Mucosa of rectum (tissue), 2 donors: ENCODE results near the gene ASTN2.

Experiments used
- H3K27ac ChIP-seq, 2 donors: one replicate each; pipeline ENCODE4 v1.7.0; 2013; ENCODE audit warnings: inconsistent platforms in 2 of 2, low read depth in 2 of 2, low read length in 2 of 2
- H3K27me3 ChIP-seq, 2 donors: one replicate each; pipeline ENCODE4 v1.7.0; 2013; ENCODE audit warnings: low read length in 2 of 2; ENCODE audit not compliant: control insufficient read depth in 2 of 2, insufficient read depth in 2 of 2
- H3K36me3 ChIP-seq, 2 donors: one replicate each; pipeline ENCODE4 v1.7.0; 2013; ENCODE audit warnings: low read length in 2 of 2; ENCODE audit not compliant: control insufficient read depth in 2 of 2, insufficient read depth in 2 of 2
- H3K4me1 ChIP-seq, 2 donors: one replicate each; pipeline ENCODE4 v1.7.0; 2013; ENCODE audit warnings: low read length in 2 of 2, mild to moderate bottlenecking in 1 of 2; ENCODE audit not compliant: control insufficient read depth in 2 of 2, insufficient read depth in 2 of 2
- H3K4me3 ChIP-seq, 2 donors: one replicate each; pipeline ENCODE4 v1.7.0; 2013; ENCODE audit warnings: low read length in 2 of 2
- H3K9ac ChIP-seq, 2 donors: one replicate each; pipeline ENCODE4 v1.7.0; 2013; ENCODE audit warnings: low read length in 2 of 2, low read depth in 1 of 2, mild to moderate bottlenecking in 1 of 2
- H3K9me3 ChIP-seq, 2 donors: one replicate each; pipeline ENCODE4 v1.7.0; 2013; ENCODE audit warnings: low read length in 2 of 2; ENCODE audit not compliant: control insufficient read depth in 2 of 2
- donor health status: healthy.
- donor health status: Normal muscosa, but diverticular disease.

The ASTN2 gene

DNA sequence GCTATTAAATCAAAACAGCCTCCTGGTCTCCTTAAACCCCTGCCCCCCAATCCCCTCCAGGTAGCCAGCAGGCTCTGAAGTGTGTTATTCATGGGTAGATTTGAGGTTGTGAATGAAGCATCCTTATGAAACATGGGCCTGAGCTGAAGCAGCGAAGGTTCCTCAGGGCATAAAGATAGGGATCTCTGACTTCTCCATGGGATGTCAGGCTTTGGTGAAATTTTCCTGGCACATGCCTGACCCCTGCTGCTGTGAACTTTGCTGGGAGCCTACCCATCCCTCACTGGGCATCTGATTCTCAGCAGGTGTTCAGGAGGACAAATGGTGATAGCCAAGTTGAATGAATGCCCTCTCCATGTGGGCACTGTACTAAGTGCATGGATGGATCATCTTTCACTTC is 250.3 kb downstream of the ASTN2 start:
- Histone ChIP-seq H3K27ac (no peak overlapping the region), H3K27me3 (no peaks in the 10 kb centered on the region), H3K4me1 (no peaks in the 10 kb centered on the region), H3K9ac (no peak overlapping the region), H3K4me3 (no peak overlapping the region), H3K9me3 (no peaks in the 10 kb centered on the region), H3K36me3 (no peaks in the 10 kb centered on the region)

DNA sequence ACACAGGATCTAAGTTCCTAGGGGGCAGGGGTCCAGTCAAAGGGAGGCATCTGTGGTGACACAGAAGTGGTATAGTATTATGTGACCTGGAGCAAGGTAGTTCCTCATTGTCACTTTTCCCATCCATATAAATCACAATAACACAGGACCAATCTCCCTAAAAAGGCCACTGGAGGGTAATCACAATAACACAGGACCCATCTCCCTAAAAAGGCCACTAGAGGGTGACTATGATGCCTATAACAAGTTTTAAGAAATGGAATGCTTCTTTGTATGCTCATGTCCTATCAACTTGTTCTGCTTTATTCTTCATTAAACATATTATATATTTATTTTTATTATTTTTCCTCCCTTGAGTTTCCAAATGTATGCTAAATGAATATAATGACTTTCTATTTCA is 254.6 kb downstream of the ASTN2 start:
- H3K27me3 ChIP-seq = no peaks in the 10 kb centered on the region
- no peak overlapping the region for H3K9ac ChIP-seq
- H3K9me3 ChIP-seq = no peaks in the 10 kb centered on the region
- H3K36me3 ChIP-seq = no peaks in the 10 kb centered on the region
- no peaks in the 10 kb centered on the region for H3K4me1 ChIP-seq
- H3K4me3 ChIP-seq = no peak overlapping the region
- no peak overlapping the region for H3K27ac ChIP-seq

DNA sequence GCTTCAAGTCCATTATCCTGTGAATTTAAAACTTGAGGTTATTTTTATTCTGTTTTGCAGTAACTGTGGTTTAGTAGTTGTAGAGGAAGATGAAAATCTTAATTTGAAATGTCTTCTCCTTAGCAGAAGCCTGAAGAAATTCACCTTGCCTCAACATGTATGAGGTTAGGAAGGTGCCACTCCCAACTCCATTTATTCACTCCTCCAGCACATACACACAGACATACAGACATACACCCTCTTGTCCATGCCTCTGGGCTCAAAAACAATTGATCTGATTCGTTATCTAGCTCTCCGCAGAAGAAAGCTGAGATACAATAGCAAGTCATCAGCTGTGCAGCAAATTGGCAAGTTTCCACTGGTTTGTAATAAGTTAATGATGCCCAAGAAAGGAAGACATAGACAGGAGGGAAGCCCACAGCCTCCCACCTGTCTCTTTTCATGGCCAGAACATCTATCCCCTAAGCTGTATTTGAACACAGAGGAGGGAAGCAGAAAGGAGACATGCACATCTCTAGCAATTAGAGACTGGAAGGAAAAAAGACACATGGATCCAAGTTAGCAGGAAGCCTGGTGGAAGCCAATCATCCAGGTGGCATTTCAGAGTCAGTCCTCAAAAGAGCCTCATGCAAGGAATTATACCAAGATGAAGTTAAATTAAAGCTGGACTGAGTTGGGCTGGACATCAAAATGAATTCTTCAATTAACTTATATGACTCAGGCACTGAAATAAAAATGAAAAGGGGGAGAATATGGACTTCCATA is 257.9 kb downstream of the ASTN2 start:
- Histone ChIP-seq H3K36me3 (no peaks in the 10 kb centered on the region), H3K9ac (no peak overlapping the region), H3K4me1 (no peaks in the 10 kb centered on the region), H3K9me3 (no peaks in the 10 kb centered on the region), H3K27me3 (no peaks in the 10 kb centered on the region), H3K27ac (no peak overlapping the region), H3K4me3 (no peak overlapping the region)

DNA sequence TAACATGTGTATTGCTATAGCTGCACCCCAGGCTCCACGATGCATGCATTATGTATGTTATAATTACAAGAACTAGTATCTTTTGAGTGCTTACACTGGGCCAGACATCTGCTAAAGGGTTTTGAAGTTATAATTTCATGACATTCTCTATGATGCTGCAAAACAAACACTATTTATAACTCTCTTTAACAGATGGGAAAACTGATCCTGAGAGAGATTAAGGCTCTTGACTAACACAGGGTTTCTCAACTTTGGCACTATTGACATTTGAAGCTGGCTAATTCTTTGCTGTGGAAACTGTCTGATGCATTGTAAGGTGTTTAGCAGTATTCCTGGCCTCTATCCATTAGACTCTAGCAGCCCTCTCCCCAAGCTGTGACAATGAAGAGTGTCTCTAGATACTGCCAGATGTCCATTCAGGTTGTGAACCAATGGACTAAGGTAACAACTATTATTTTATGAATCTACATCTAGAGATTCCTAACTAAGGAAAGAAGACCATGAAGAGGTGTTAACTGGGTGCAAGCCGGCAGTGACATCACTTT is 258.6 kb downstream of the ASTN2 start:
- Histone ChIP-seq H3K27me3 (no peaks in the 10 kb centered on the region), H3K4me3 (no peak overlapping the region), H3K4me1 (no peaks in the 10 kb centered on the region), H3K27ac (no peak overlapping the region), H3K9me3 (no peaks in the 10 kb centered on the region), H3K9ac (no peak overlapping the region), H3K36me3 (no peaks in the 10 kb centered on the region)

DNA sequence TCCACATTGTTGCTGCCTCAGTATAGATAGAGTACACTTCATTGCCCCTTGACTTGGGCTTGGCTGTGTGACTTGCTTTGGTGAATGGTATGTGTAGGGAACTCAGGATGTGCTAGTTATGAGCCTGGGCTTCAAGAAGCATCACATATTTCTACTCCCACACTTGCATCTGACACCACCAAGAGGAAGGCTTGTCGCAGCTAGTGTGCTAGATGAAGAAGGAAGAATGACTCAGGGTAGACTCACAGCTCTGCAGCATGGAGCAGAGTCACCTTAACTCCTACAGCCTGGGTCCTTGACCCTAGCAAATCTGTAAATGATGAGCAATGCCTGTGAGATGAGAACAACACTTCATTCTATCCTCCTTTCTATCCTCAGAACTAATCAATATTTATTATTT is 261.8 kb downstream of the ASTN2 start:
- Histone ChIP-seq H3K27ac (no peak overlapping the region), H3K9ac (no peak overlapping the region), H3K4me3 (no peak overlapping the region), H3K27me3 (no peaks in the 10 kb centered on the region), H3K4me1 (no peaks in the 10 kb centered on the region), H3K36me3 (no peaks in the 10 kb centered on the region), H3K9me3 (no peaks in the 10 kb centered on the region)

DNA sequence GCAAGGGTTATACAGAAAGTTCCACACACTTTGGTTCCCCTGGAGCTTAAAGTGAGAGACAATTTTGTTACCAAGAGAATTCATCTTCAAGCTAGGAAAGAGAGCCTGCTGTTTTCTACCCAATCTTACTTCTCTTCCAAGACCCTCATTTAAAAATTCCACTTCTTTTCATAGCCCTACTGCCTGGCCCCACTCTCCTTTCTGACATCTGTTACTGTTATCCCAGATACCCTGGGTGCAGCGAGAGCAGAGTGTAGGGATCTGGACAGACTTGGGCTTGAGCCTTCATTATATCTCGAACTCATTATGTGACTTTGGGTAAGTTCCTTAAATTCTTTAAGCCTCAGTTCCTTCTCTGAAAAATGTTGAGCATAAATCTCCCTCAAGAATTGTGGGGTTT is 263.1 kb downstream of the ASTN2 start:
- Histone ChIP-seq H3K27me3 (no peaks in the 10 kb centered on the region), H3K9ac (no peak overlapping the region), H3K9me3 (no peaks in the 10 kb centered on the region), H3K4me1 (no peaks in the 10 kb centered on the region), H3K27ac (no peak overlapping the region), H3K4me3 (no peak overlapping the region), H3K36me3 (no peaks in the 10 kb centered on the region)

DNA sequence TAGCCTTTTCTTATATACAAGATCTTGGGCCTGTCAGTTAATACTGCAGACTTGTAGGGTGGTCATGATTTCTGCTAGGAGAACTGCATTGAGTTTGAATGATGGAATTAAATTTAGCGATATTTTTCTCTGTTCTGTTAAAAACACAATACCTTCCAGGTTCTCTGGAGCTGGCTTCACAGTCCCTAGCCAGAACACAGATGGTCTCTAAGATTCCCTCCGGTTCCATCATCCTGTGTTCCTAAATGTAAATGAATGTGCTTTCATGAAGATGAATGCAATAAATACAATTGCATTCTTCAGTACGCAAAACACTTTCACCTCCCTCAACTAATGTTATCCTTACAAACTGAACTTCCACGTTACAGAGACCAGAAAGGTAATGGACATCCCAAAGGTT is 264.9 kb downstream of the ASTN2 start:
- Histone ChIP-seq H3K36me3 (no peaks in the 10 kb centered on the region), H3K9ac (no peak overlapping the region), H3K27me3 (no peaks in the 10 kb centered on the region), H3K9me3 (no peaks in the 10 kb centered on the region), H3K27ac (no peak overlapping the region), H3K4me3 (no peak overlapping the region), H3K4me1 (no peaks in the 10 kb centered on the region)

DNA sequence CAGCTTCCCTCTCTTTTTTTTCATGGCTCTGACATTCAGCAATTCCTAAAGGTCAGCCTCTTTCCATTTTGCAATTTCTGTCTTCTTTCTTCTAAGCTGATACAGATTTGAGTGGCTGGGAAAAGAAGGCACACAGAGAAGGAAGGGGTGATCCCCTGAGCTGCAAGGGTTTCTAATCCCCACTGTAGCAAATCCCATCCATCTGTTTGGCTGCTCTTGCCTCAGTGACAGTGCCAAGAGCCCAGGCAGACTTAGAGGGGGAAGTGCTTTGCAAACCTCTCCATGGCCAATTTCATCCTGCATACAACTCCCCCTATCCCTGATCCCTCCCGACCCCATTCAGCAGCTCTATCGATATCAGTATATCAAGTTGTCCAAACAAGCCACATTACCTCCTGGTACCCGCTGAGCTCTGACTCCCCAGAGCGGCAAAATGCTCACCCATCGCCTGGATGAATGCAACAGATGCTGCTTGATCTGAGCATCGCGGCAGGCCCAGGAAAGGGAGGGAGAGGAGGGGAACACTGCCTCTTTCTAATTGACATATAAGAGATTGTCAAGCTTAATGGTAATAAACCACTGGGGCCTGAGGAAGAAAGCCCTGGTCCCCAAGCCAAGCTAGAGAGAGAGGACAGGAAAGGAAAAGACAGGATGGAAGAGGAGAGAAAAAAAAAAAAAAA is 268.9 kb downstream of the ASTN2 start:
- H3K27me3 ChIP-seq = no peaks in the 10 kb centered on the region
- H3K4me3 ChIP-seq = no peak overlapping the region
- no peak overlapping the region for H3K9ac ChIP-seq
- H3K4me1 ChIP-seq = no peaks in the 10 kb centered on the region
- H3K36me3 ChIP-seq = no peaks in the 10 kb centered on the region
- no peak overlapping the region for H3K27ac ChIP-seq
- no peaks in the 10 kb centered on the region for H3K9me3 ChIP-seq

DNA sequence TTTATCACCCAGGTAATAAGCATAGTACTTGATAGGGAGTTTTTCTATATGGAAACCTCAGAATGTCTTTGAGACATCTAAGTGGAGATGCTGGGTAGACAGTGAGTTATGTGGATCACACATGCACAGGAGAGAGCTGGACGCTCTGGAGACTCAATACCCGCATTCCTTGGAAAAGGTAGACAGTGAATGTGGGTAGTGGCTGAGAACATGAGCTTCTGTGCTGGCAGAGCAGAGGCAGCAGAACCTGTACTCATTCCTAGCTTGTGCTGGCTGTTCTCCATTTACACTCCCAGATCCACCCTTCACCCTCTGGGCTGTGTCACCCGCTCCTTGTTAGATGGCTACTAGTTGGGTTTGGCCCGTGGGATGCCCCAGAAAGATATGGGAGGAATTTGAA is 269.8 kb downstream of the ASTN2 start:
- H3K27me3 ChIP-seq = no peaks in the 10 kb centered on the region
- no peak overlapping the region for H3K27ac ChIP-seq
- H3K4me3 ChIP-seq = no peak overlapping the region
- H3K36me3 ChIP-seq = no peaks in the 10 kb centered on the region
- H3K4me1 ChIP-seq = no peaks in the 10 kb centered on the region
- H3K9me3 ChIP-seq = no peaks in the 10 kb centered on the region
- H3K9ac ChIP-seq = no peak overlapping the region

DNA sequence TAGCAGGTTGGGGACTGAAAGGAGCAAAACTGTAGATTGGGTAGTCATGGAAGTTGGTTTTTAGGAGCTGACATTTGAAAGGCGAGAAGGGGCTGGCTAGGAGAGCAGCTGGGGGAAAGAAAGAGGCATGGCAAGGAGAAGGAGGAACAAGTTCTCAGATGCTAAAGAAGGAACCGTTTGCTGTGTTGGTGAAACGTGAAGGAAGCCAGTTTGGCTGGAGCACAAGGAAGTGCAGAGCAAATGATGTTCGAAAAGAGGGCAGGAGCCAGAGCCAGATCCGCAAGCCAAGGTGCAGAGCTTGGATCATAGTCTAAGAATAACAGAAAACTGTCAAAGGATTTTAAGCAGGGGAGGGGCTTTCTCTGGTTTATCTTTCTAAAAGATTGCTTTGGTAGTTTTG is 276.6 kb downstream of the ASTN2 start:
- no peaks in the 10 kb centered on the region for H3K4me1 ChIP-seq

More for the DNA sequence above, 276.6 kb downstream of the ASTN2 start:
- Histone ChIP-seq H3K36me3 (no peaks in the 10 kb centered on the region), H3K27ac (no peak overlapping the region), H3K27me3 (no peaks in the 10 kb centered on the region), H3K9ac (no peak overlapping the region), H3K9me3 (no peaks in the 10 kb centered on the region), H3K4me3 (no peak overlapping the region)
